HEK293 (cell line): ENCODE results near the gene KLHDC9.
A peak's percentile ranks its signal among the peaks of the same experiment; 100 is the strongest.

Source experiments
- EGR2 ChIP-seq: fragments of 450-650 bp; formaldehyde crosslinking; IDR thresholded peaks from 2 replicates; pipeline ENCODE4 v1.5.1; 2016; ENCODE audit warnings: low read depth, missing biosample characterization, missing genetic modification characterization
- ELK4 ChIP-seq: IDR thresholded peaks from 2 replicates; pipeline ENCODE4 v1.6.1; 2011; ENCODE audit warnings: mild to moderate bottlenecking, low read depth, low read length, borderline replicate concordance
- GLIS1 ChIP-seq: fragments of 450-650 bp; formaldehyde crosslinking; IDR thresholded peaks from 2 replicates; pipeline ENCODE4 v1.5.1; 2016; ENCODE audit warnings: missing biosample characterization, missing genetic modification characterization
- INSM2 ChIP-seq: fragments of 450-650 bp; formaldehyde crosslinking; IDR thresholded peaks from 2 replicates; pipeline ENCODE4 v1.5.1; 2016; ENCODE audit warnings: missing biosample characterization, missing genetic modification characterization
- ZBTB17 ChIP-seq: fragments of 450-650 bp; formaldehyde crosslinking; IDR thresholded peaks from 2 replicates; pipeline ENCODE4 v1.5.1; 2016; ENCODE audit warnings: missing biosample characterization, missing genetic modification characterization
- ZBTB8A ChIP-seq: fragments of 450-650 bp; formaldehyde crosslinking; IDR thresholded peaks from 2 replicates; pipeline ENCODE4 v1.5.1; 2016; ENCODE audit warnings: missing biosample characterization, missing genetic modification characterization
- ZFHX2 ChIP-seq: fragments of 450-650 bp; formaldehyde crosslinking; conservative IDR thresholded peaks from 2 replicates; pipeline ENCODE4 v1.5.1; 2016; ENCODE audit warnings: missing biosample characterization, missing genetic modification characterization
- ZNF223 ChIP-seq: fragments of 450-650 bp; formaldehyde crosslinking; IDR thresholded peaks from 2 replicates; pipeline ENCODE4 v1.5.1; 2016; ENCODE audit warnings: missing biosample characterization, missing genetic modification characterization
- ZNF335 ChIP-seq: fragments of 450-650 bp; formaldehyde crosslinking; conservative IDR thresholded peaks from 2 replicates; pipeline ENCODE4 v1.5.1; 2016; ENCODE audit warnings: missing biosample characterization, missing genetic modification characterization
- ZNF391 ChIP-seq: fragments of 450-650 bp; formaldehyde crosslinking; IDR thresholded peaks from 2 replicates; pipeline ENCODE4 v1.5.1; 2016; ENCODE audit warnings: low read depth, missing biosample characterization, missing genetic modification characterization, borderline replicate concordance
- ZNF423 ChIP-seq: fragments of 450-650 bp; formaldehyde crosslinking; IDR thresholded peaks from 2 replicates; pipeline ENCODE4 v1.5.1; 2016; ENCODE audit warnings: missing biosample characterization, missing genetic modification characterization
- ZNF449 ChIP-seq: fragments of 450-650 bp; formaldehyde crosslinking; IDR thresholded peaks from 2 replicates; pipeline ENCODE4 v1.5.1; 2017; ENCODE audit warnings: missing biosample characterization, mild to moderate bottlenecking, missing genetic modification characterization, moderate library complexity
- ZNF558 ChIP-seq: fragments of 450-650 bp; formaldehyde crosslinking; IDR thresholded peaks from 2 replicates; pipeline ENCODE4 v1.5.1; 2016; ENCODE audit warnings: missing biosample characterization, missing genetic modification characterization
- ZNF624 ChIP-seq: fragments of 450-650 bp; formaldehyde crosslinking; IDR thresholded peaks from 2 replicates; pipeline ENCODE4 v1.5.1; 2017; ENCODE audit warnings: missing biosample characterization, missing genetic modification characterization
- ZNF664 ChIP-seq: fragments of 450-650 bp; formaldehyde crosslinking; IDR thresholded peaks from 2 replicates; pipeline ENCODE4 v1.5.1; 2016; ENCODE audit warnings: missing biosample characterization, missing genetic modification characterization
- ZNF837 ChIP-seq: fragments of 450-650 bp; formaldehyde crosslinking; IDR thresholded peaks from 2 replicates; pipeline ENCODE4 v1.5.1; 2016; ENCODE audit warnings: missing biosample characterization, missing genetic modification characterization
- ZSCAN16 ChIP-seq: fragments of 450-650 bp; formaldehyde crosslinking; IDR thresholded peaks from 2 replicates; pipeline ENCODE4 v1.5.1; 2016; ENCODE audit warnings: missing biosample characterization, missing genetic modification characterization
- ZSCAN30 ChIP-seq: fragments of 450-650 bp; IDR thresholded peaks from 2 replicates; pipeline ENCODE4 v1.5.1; 2018; ENCODE audit warnings: missing biosample characterization, mild to moderate bottlenecking, missing genetic modification characterization, moderate library complexity
- TF ChIP-seq, protein P1 (sequence below): fragments of 450-650 bp; formaldehyde crosslinking; IDR thresholded peaks from 2 replicates; pipeline ENCODE4 v1.5.1; 2016; ENCODE audit warnings: missing biosample characterization, missing genetic modification characterization
- TF ChIP-seq, protein P2 (sequence below): fragments of 450-650 bp; formaldehyde crosslinking; IDR thresholded peaks from 2 replicates; pipeline ENCODE4 v1.5.1; 2016; ENCODE audit warnings: missing biosample characterization, missing genetic modification characterization
- TF ChIP-seq, protein P3 (sequence below): fragments of 450-650 bp; formaldehyde crosslinking; IDR thresholded peaks from 2 replicates; pipeline ENCODE4 v1.5.1; 2016; ENCODE audit warnings: missing biosample characterization, missing genetic modification characterization

Gene KLHDC9

DNA sequence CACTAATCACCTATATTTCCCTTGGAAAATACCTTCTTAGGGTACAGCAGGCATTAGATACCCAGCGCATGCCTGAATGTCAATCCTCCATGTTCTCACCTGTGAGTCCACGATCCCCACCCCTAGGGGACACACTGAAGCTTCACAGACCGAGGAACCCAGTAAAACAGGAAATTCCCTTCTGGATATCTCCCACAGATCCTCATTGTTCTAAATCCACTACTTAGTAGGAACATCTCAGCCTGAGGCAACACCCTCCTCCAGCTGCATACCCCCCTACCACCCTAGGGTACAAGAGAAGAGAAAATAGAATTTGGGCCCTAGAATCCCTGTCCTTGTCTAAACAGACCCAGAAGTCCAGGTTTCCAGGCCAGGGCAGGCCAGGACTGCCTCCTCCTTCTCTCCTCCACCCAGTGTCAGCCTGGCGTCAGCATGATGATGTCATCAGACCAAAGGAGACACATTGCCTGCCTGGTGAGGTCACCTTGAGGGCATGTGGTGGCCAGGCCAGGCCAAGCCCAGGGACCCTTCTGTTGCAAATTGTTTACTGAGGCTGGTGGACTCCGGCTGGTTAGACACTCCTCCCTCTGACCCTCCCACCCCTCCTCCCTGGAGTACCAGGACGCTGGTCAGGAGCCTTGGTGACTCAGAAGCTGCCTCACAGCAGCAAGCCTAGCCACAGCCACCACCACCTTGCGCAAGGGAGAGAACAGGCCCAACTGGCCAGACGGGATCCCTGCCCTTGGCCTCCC, 15.0 kb upstream of the KLHDC9 start (continued):
- TF ChIP-seq, protein P1, sequence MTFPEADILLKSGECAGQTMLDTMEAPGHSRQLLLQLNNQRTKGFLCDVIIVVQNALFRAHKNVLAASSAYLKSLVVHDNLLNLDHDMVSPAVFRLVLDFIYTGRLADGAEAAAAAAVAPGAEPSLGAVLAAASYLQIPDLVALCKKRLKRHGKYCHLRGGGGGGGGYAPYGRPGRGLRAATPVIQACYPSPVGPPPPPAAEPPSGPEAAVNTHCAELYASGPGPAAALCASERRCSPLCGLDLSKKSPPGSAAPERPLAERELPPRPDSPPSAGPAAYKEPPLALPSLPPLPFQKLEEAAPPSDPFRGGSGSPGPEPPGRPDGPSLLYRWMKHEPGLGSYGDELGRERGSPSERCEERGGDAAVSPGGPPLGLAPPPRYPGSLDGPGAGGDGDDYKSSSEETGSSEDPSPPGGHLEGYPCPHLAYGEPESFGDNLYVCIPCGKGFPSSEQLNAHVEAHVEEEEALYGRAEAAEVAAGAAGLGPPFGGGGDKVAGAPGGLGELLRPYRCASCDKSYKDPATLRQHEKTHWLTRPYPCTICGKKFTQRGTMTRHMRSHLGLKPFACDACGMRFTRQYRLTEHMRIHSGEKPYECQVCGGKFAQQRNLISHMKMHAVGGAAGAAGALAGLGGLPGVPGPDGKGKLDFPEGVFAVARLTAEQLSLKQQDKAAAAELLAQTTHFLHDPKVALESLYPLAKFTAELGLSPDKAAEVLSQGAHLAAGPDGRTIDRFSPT (tag by site-specific recombination) = peak; percentile 94
- 0 out of 2 replicates have a peak, but pooled peaks have one; percentile 54 for TF ChIP-seq ZNF558 (tag by site-specific recombination)
- TF ChIP-seq ZSCAN16 = no peak
- TF ChIP-seq ZNF335 (tag by site-specific recombination) = peak; percentile 90
- no peak for TF ChIP-seq ZNF391 (tag by site-specific recombination)
- TF ChIP-seq, protein P2, sequence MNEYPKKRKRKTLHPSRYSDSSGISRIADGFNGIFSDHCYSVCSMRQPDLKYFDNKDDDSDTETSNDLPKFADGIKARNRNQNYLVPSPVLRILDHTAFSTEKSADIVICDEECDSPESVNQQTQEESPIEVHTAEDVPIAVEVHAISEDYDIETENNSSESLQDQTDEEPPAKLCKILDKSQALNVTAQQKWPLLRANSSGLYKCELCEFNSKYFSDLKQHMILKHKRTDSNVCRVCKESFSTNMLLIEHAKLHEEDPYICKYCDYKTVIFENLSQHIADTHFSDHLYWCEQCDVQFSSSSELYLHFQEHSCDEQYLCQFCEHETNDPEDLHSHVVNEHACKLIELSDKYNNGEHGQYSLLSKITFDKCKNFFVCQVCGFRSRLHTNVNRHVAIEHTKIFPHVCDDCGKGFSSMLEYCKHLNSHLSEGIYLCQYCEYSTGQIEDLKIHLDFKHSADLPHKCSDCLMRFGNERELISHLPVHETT (tag by site-specific recombination) = peak; percentile 69; the same call in 1 of the 2 replicates
- TF ChIP-seq ZBTB8A (tag by site-specific recombination) = no peak
- no peak for TF ChIP-seq ZSCAN30
- TF ChIP-seq ELK4 = no peak
- 0 out of 2 replicates have a peak, but pooled peaks have one; percentile 33 for TF ChIP-seq ZBTB17 (tag by site-specific recombination)
- TF ChIP-seq, protein P3, sequence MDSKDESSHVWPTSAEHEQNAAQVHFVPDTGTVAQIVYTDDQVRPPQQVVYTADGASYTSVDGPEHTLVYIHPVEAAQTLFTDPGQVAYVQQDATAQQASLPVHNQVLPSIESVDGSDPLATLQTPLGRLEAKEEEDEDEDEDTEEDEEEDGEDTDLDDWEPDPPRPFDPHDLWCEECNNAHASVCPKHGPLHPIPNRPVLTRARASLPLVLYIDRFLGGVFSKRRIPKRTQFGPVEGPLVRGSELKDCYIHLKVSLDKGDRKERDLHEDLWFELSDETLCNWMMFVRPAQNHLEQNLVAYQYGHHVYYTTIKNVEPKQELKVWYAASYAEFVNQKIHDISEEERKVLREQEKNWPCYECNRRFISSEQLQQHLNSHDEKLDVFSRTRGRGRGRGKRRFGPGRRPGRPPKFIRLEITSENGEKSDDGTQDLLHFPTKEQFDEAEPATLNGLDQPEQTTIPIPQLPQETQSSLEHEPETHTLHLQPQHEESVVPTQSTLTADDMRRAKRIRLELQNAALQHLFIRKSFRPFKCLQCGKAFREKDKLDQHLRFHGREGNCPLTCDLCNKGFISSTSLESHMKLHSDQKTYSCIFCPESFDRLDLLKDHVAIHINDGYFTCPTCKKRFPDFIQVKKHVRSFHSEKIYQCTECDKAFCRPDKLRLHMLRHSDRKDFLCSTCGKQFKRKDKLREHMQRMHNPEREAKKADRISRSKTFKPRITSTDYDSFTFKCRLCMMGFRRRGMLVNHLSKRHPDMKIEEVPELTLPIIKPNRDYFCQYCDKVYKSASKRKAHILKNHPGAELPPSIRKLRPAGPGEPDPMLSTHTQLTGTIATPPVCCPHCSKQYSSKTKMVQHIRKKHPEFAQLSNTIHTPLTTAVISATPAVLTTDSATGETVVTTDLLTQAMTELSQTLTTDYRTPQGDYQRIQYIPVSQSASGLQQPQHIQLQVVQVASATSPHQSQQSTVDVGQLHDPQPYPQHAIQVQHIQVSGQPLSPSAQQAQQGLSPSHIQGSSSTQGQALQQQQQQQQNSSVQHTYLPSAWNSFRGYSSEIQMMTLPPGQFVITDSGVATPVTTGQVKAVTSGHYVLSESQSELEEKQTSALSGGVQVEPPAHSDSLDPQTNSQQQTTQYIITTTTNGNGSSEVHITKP = 0 out of 2 replicates have a peak, but pooled peaks have one; percentile 8
- no peak for TF ChIP-seq ZNF223 (tag by site-specific recombination)
- 0 out of 2 replicates have a peak, but pooled peaks have one; percentile 26 for TF ChIP-seq ZNF449 (tag by site-specific recombination)
- peak; percentile 45; the same call in 1 of the 2 replicates for TF ChIP-seq INSM2 (tag by site-specific recombination)
- TF ChIP-seq ZFHX2 (tag by site-specific recombination) = no peak; the same call in 1 of the 2 replicates
- no peak for TF ChIP-seq EGR2 (tag by site-specific recombination)
- TF ChIP-seq ZNF624 (tag by site-specific recombination) = no peak
- TF ChIP-seq ZNF423 (tag by site-specific recombination) = no peak
- no peak for TF ChIP-seq ZNF837 (tag by site-specific recombination)
- peak; percentile 71 for TF ChIP-seq GLIS1 (tag by site-specific recombination)
- TF ChIP-seq ZNF664 (tag by site-specific recombination) = no peak
